ENCODE results near the gene SPRY1. TPM values are rescaled to one million over a fixed set of nuclear protein-coding genes. Genes with fewer than 3 reads are reported as not detected.
A peak's percentile ranks its signal among the peaks of the same experiment; 100 is the strongest.

The SPRY1 gene
- 1.3 and 6.4 TPM in 2 replicates for total RNA-seq (2014; rRNA removed; shearing (Covaris generic))
- polyA plus RNA-seq (2016; fragmentation: Nextera tagmentation; extraction: Ambion mirVana), result 3.6 and 3.9 TPM in 2 replicates

GRCh38 chr4:123396307-123397143 lies at the start of gene SPRY1:
SPRY1 (plus strand) TSS chr4:123396795; CDS start chr4:123401592, 4,797 bp downstream.
- peaks cover 11% of the 10 kb centered on the region; the same call in 1 of the 2 replicates for H3K4me1 ChIP-seq (ENCODE audit: insufficient read depth)
- no peaks in the 10 kb centered on the region for H3K27me3 ChIP-seq (replicated peaks; ENCODE audit: insufficient read depth)
- H3K9ac ChIP-seq, result peak within 1 kb of the TSS; percentile 63
- H3K79me2 ChIP-seq (ENCODE audit: insufficient read depth), result no peaks in the 10 kb centered on the region
- H4K20me1 ChIP-seq (ENCODE audit: insufficient read depth), result no peaks in the 10 kb centered on the region
- H2AFZ ChIP-seq, result peak within 1 kb of the TSS; percentile 79
- peak within 1 kb of the TSS; percentile 96 for H3K4me2 ChIP-seq (ENCODE audit: unreplicated experiment)
- H3K27ac ChIP-seq, result no peak within 1 kb of the TSS; the same call in 1 of the 2 replicates
- no peaks in the 10 kb centered on the region for H3K9me3 ChIP-seq (ENCODE audit: low read depth)
- H3K36me3 ChIP-seq (ENCODE audit: low read depth), result no peaks in the 10 kb centered on the region
- DNase-seq, result peak; percentile 84
- no peaks in the 10 kb centered on the region for H3K9me2 ChIP-seq (ENCODE audit: insufficient read depth)
- H3F3A ChIP-seq (ENCODE audit: insufficient read depth), result peaks cover 16% of the 10 kb centered on the region; the same call in 1 of the 2 replicates
- in situ Hi-C loops (cut with MboI), result loop anchor here (10.0 to 25.0 kb wide), 3 partner anchors 259 to 708 kb away; no protein-coding TSS in a partner anchor
- peak within 1 kb of the TSS; percentile 75 for H3K4me3 ChIP-seq
- TF ChIP-seq EZH2phosphoT487 (IDR thresholded peaks at IDR 0.05; ENCODE audit: insufficient read depth, low read depth) (no peak), EZH2 (IDR thresholded peaks at IDR 0.05; ENCODE audit: insufficient read depth, poor library complexity, severe bottlenecking) (no peak)
- WGBS, 2 experiments (ENCODE audit: low coverage in 1 of 2, low lambda C conversion rate in 2 of 2, missing lambda C conversion rate in 2 of 2), result 2 to 4% methylated on average over 20 of the region's 20 CpGs

DNA sequence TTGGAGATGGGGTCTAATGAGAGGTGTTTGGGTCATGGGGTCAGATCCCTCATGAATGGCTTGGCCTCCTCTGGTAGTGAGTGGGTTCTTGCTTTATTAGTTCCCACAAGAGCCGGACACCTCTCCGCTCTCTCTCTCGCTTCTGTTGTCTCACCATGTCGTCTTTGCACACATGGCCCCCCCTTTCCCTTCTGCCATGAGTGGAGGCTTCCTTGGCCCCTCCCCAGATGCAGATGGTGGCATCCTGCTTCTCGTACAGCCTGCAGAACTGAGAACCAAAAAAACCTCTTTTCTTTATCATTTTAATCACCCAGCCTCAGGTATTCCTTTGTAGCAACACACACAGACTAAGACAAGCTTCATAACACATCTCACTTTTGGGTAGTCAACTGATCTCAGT lies 49.6 kb upstream of the SPRY1 start:
- H3K4me2 ChIP-seq (ENCODE audit: unreplicated experiment), result no peak overlapping the region
- no peaks in the 10 kb centered on the region for H3K9me2 ChIP-seq (ENCODE audit: insufficient read depth)
- TF ChIP-seq EZH2 (IDR thresholded peaks at IDR 0.05; ENCODE audit: insufficient read depth, poor library complexity, severe bottlenecking), result no peak
- no peaks in the 10 kb centered on the region for H3K79me2 ChIP-seq (ENCODE audit: insufficient read depth)
- no peaks in the 10 kb centered on the region for H3K27me3 ChIP-seq (replicated peaks; ENCODE audit: insufficient read depth)
- no peaks in the 10 kb centered on the region for H3K4me1 ChIP-seq (ENCODE audit: insufficient read depth)
- in situ Hi-C loops (cut with MboI), result no loop called here
- H2AFZ ChIP-seq, result no peak overlapping the region
- no peaks in the 10 kb centered on the region for H4K20me1 ChIP-seq (ENCODE audit: insufficient read depth)
- H3K9ac ChIP-seq, result no peak overlapping the region
- H3F3A ChIP-seq (ENCODE audit: insufficient read depth), result no peaks in the 10 kb centered on the region
- WGBS, 2 experiments (ENCODE audit: low coverage in 1 of 2, low lambda C conversion rate in 2 of 2, missing lambda C conversion rate in 2 of 2), result 94 to 98% methylated on average over 5 of the region's 5 CpGs
- H3K36me3 ChIP-seq (ENCODE audit: low read depth), result no peaks in the 10 kb centered on the region
- H3K9me3 ChIP-seq (ENCODE audit: low read depth), result no peaks in the 10 kb centered on the region
- DNase-seq, result no peak
- no peak overlapping the region for H3K4me3 ChIP-seq
- H3K27ac ChIP-seq, result no peak overlapping the region

DNA sequence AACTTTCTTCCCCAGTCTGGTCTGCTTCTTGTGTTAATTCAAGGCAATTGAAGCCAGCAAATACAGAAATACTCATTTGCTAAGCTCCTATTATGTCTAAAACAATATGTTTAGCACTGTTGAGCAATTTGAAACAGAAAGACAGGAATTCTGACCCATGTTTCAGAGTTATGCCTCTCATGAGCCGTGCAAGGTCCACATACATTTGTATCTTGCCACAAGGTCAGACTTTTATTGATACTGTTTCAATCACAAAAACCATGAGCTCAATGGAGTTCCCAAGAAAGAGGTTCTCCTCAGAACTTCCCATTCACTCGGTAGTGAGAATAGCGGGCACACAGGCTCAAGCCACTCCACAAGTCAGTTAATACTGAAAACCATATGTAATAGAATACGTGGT lies 47.6 kb upstream of the SPRY1 start:
- Histone ChIP-seq H3K36me3 (ENCODE audit: low read depth) (no peaks in the 10 kb centered on the region), H3K4me3 (no peak overlapping the region), H3K4me1 (ENCODE audit: insufficient read depth) (peaks cover 7% of the 10 kb centered on the region; the same call in 1 of the 2 replicates), H3K9ac (no peak overlapping the region), H3K9me3 (ENCODE audit: low read depth) (no peaks in the 10 kb centered on the region), H3K27ac (no peak overlapping the region), H3F3A (ENCODE audit: insufficient read depth) (no peaks in the 10 kb centered on the region), H3K4me2 (ENCODE audit: unreplicated experiment) (no peak overlapping the region), H3K27me3 (replicated peaks; ENCODE audit: insufficient read depth) (no peaks in the 10 kb centered on the region), H4K20me1 (ENCODE audit: insufficient read depth) (no peaks in the 10 kb centered on the region), H2AFZ (no peak overlapping the region), H3K9me2 (ENCODE audit: insufficient read depth) (no peaks in the 10 kb centered on the region), H3K79me2 (ENCODE audit: insufficient read depth) (no peaks in the 10 kb centered on the region)
- DNase-seq, result no peak
- in situ Hi-C loops (cut with MboI), result no loop called here
- TF ChIP-seq EZH2phosphoT487 (IDR thresholded peaks at IDR 0.05; ENCODE audit: insufficient read depth, low read depth) (no peak), EZH2 (IDR thresholded peaks at IDR 0.05; ENCODE audit: insufficient read depth, poor library complexity, severe bottlenecking) (no peak)
- WGBS, 2 experiments (ENCODE audit: low coverage in 1 of 2, low lambda C conversion rate in 2 of 2, missing lambda C conversion rate in 2 of 2), result 89 to 91% methylated on average over 4 of the region's 4 CpGs

- H3K27ac ChIP-seq, result no peak overlapping the region
- no peaks in the 10 kb centered on the region for H3K27me3 ChIP-seq (replicated peaks; ENCODE audit: insufficient read depth)
- no peak overlapping the region for H2AFZ ChIP-seq
- H3K9me3 ChIP-seq (ENCODE audit: low read depth), result no peaks in the 10 kb centered on the region
- in situ Hi-C loops (cut with MboI), result no loop called here
- WGBS, 2 experiments (ENCODE audit: low coverage in 1 of 2, low lambda C conversion rate in 2 of 2, missing lambda C conversion rate in 2 of 2), result 93 to 95% methylated on average over 7 of the region's 7 CpGs
- TF ChIP-seq EZH2phosphoT487 (IDR thresholded peaks at IDR 0.05; ENCODE audit: insufficient read depth, low read depth) (no peak), EZH2 (IDR thresholded peaks at IDR 0.05; ENCODE audit: insufficient read depth, poor library complexity, severe bottlenecking) (no peak)
- no peaks in the 10 kb centered on the region for H3K36me3 ChIP-seq (ENCODE audit: low read depth)
- H3K79me2 ChIP-seq (ENCODE audit: insufficient read depth), result no peaks in the 10 kb centered on the region
- no peak overlapping the region for H3K4me3 ChIP-seq
- no peaks in the 10 kb centered on the region for H4K20me1 ChIP-seq (ENCODE audit: insufficient read depth)
- H3K4me2 ChIP-seq (ENCODE audit: unreplicated experiment), result no peak overlapping the region
- H3K9me2 ChIP-seq (ENCODE audit: insufficient read depth), result no peaks in the 10 kb centered on the region
- H3F3A ChIP-seq (ENCODE audit: insufficient read depth), result no peaks in the 10 kb centered on the region
- H3K4me1 ChIP-seq (ENCODE audit: insufficient read depth), result peaks cover 7% of the 10 kb centered on the region; the same call in 1 of the 2 replicates
- H3K9ac ChIP-seq, result no peak overlapping the region
- no peak for DNase-seq
These were observed 47.0 kb upstream of the SPRY1 start for GRCh38 chr4:123349421-123350190.

Measured in GM23248 (cell line).